ENCODE measurements around the gene LRP1B.
A peak's percentile ranks its signal among the peaks of the same experiment; 100 is the strongest.

The LRP1B gene

DNA sequence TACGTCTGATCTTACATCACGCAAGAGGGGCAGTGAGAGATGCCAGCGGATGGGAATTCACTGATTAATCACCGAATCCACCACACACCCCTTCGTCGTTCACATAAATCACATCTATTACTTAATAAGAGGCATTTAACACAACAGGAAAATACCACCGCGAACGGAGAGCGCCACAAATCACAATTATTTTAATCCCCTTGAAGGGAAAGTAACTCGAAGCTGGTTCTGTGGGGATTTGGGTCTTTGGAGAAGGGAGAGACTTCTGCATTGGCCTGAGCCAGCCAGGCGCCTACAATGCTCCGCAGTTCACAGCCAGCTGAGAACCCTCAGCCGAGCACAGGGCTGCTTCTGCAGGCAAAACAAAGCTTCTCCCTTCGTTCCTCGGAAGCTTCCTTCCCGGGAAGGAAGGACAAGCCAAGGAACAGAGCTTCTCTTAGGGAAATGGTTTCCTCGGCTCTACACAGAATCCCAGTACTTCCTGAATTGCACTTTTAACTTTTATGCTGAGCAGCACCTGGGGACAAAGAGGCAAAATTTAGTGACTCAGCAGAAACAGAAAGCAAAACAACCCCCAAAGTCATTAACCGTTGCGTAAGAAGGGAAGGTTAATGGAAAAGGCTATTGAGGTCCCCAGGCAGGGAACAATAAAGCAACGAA is at the start of gene LRP1B:
LRP1B (minus strand) TSS at position 7 of the 660 bp plus-strand sequence. CDS start 287 bp downstream, outside the sequence.
- DNase-seq = peak; percentile 47

DNA sequence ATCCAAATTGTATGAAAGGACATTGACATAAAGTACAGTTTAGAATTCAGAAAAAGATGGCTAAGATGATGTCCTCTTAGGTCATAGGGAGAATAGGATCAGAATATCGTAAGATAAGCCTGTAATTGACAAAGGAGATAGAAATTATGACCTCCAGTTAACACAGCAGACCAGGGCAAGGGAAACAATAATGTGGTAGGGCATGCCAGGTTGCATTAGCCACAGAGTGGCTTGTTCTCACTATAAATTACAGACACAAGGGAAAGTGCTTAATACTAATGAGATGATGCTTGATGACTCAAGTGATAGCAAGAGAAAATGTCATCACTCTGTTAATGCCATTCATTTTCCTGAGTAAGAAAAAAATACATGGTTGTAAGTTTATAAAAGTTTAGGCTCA is 48.9 kb upstream of the LRP1B start:
- no peak for DNase-seq

DNA sequence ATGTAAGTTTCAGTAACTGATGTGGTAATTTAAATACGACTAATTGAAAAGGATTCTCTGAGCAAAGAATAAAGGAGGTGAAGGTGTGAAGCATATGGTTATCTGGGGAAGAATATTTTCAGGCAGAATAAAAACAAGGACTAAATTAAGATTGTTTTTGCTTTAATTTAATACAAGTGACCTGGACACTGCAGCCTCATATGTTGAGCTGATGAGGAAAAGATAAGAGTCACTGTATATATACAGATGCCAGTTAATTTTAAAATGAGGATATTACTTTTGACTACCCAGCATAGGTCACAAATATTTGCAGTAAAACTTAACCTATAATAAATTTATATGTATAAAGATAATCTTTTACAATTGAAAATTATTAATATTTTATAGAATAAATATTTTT is 47.8 kb upstream of the LRP1B start:
- DNase-seq = no peak

DNA sequence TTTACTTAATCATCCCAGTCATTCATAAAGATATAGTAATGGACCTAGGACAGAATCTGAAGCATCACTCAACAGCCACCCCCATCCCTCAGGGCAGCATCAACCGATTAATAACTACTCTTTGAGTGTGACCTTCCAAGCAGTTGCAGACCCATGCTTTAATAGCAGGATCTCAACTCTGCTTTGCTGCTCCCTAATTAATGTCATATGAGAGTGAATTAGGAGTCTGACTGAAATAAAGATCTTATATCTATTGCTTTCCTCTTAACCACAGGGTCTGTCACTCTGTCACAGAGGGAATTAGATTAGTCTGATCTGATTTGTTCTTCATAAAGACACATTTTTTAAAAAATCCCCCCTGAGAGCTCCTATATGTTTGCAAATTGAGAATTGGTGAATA is 46.1 kb upstream of the LRP1B start:
- no peak for DNase-seq

DNA sequence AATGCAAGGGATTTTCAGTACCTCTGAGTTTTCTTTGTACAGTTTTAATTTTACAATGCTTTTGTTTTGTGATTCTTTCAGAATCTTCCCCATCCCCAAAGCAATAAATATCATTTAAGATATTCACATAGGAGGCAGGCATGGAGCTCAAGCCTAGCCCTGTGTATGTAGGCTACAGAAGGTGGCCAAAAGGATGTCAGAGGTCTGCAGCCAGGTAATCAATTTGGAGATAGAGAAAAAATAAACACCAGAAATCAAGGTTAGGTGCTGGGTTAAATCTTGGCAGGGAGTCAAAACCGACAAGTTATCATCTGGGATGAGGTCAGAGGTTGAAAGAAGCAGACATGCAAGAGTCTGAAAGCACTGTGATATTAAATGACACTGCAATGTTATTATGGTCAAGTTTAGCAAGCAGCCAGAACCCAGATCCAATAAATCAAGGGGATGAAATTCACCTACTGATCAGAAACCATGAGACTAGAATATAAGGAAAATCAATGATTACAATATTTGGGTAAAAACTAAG is 45.1 kb upstream of the LRP1B start:
- DNase-seq = no peak

DNA sequence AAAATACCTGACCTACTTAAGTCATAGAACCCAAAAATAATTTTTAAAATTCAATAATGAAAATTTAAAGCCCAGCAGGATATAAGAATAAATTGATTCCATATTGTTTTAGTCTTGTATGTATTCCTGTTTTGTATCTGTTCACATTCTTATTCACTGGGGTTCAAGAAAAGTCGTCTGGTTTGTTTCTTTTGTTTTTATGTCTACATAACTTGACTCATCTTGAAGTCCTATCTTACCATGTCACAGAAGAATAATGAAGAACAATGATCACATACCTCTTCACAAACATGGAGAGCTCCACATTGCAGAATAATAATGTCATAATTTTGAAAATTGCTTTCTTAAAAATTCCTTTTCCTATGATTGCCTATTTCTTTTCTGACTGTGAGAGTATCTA is 43.4 kb upstream of the LRP1B start:
- no peak for DNase-seq

DNA sequence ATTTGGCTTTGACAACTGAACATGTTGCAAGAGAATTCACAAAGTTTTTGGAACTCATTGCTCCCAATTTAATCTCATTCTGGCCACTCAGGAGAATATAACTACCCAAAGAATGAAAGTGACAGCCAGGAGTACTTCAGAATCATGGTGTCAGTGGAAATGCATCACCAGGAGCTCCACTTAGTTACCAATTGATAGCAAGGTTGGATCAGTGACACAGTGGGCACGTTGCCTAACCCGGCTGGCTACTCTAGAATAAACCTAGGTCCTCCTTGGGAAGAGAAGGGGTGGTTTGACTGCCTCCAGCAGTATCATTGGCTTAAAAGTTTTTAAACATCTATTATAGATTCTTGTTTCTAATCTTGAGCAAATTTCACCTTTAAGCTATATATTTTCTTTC is 40.0 kb upstream of the LRP1B start:
- DNase-seq = no peak

DNA sequence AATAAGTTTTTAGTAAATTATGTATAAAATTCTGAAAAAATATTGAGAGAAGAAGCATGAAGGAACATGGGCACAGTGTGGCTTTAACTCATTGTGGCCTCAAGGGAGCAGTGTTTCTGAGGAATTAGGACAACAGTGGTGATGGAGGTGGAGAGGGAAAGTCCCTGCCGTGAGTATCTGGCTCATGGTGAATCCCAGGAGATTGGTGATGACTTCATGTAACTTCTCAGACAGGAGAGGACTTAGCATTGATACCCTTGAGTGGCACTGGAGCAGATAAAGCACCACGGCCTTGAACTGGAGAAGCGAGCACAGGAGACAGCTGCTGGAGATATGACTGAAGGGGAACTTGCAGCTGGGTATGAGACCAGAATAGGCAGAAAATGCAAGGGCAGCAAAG is 35.0 kb upstream of the LRP1B start:
- no peak for DNase-seq

DNA sequence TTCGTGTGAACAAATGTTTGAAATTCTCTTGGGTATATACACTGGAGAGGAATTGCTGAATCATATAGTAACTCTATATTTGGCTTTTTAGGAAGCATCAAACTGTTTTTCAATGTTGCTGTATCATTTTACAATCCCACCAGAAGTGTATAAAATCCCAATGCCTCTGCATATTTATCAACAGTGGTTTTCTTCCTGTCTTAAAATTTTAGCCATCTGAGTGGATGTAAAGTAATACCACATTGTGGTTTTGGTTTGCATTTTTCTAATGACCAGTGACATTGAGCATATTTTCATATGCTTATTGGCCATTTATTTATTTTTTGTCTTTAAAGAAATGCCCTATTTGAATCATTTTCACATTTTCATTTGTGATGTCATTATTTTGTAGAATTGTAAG is 22.8 kb upstream of the LRP1B start:
- no peak for DNase-seq

DNA sequence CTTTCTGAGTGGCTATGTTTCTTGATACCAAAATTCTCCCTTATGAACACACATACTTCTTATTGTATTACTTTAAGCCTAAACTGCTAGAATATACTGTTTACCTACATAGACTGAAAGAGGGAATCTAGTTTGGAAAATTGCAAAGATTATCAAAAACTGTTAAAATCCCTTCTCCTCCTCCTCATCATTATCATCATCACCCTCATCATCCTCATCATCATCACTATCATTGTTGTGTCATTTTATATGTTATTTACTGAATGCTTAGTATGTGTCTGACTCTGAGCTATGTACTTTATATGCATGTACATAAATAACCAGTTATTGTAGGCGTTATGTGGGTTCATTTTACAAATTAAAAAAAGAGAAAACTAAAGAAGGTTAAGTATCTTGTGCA is 19.6 kb upstream of the LRP1B start:
- no peak for DNase-seq

DNA sequence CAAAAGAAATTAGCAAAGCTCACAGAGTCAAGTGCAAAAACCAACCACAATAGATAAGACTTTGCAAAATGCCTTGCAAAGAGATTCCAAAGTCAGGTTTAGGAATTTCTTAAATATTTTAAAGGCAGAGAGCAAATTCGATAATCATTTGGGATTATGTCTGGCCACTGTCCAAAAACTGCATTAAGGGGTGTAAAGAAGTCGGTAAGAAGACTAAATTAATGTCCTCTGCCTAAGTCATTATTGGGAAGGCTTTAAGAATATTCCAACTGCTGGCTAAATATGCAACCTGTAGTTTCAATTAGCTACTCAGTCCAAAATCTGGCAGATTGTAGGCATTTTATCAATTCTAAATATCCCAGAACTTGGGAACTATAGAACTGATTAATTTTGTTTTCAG is 13.7 kb upstream of the LRP1B start:
- DNase-seq = no peak

DNA sequence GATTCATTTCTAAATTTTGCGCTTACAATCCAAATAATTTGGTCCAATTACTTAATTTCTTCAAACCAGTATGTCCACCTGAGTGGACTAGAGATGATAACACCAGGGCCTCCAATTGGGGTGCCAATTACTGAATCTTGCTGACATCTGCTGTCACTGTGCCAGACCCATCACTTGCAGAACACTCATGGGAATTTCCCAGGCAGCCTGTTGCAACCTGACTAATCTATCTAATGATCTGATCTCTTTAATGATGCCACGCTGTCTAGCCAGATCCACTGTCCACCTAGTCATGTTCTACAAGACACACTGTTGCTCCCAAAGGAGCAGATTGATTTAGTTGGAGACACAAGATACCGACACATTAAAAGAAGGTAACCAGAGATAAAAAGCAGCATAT is 11.8 kb upstream of the LRP1B start:
- no peak for DNase-seq

DNA sequence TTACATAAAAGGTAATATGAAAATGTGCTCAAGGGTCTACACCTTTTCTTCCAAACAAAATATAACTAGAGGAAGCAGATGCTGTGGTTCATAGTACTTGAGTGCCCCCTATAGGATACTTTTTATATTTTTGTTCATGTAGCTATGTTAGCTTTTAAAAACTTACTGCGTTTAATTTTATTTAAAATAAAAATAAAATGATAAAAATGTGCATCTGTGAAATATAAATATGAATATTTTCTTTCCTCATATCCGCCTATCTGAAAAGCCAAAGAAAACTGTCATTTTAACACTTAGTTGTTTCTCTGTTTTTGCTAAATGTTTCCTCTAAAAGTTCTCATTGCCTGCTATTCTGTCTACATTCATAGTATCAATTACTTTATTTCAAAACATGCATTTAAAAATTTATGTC is 9.6 kb upstream of the LRP1B start:
- DNase-seq = no peak

DNA sequence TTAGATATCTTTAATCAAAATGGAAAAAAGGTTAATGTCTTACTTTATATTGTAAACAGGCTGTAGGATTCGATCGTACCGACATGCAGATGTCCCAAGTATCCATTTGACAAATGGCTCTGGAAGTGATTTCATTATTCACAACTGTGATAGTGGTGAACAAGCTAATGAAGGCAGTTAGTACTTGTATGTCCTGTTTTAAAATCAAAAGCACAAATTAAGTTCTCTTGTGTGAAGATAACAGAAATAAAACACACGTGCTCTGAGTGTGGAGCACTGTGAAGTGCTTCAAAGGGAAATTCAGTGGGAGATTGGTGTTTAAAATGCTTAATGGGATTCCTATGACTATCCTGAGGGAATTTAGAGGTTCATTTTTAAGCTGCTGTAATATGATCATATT is 8.6 kb upstream of the LRP1B start:
- no peak for DNase-seq

DNA sequence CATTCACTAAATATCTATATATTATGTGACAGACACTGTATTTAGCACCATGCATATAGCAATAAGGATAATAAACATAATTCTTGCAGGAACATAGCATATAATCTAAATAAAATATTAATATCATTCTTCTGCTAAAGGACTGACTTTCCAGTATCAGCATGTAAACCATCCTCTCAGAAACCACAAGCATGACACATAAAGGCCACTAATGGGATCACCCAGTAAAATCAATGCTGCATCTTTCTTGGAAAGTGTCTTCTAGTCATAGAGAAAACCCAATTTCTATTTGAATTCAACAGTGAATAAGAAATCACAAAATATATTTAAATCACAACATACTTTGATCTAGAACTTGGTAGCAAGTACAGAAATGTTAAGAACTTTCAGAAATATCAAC is 5.8 kb upstream of the LRP1B start:
- DNase-seq = no peak

DNA sequence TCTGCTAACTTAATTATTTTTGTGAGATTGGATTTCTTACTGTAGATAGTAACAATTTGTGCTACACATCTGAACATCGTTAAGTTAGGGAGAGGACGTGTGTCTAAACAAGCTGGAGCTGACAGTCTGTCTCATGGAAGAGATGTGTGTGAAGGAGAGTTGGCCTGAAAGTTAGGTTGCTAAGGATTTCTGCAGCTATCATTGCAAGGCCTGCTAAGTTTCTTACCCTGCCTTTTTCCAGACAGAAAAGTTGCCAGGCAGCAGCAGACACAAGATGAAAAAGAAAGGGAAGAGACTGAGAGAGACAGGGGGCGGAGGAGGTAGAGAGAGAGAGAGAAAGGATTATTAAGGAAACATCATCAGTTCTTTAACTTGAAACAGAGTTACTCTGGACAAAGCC is 4.1 kb upstream of the LRP1B start:
- no peak for DNase-seq

DNA sequence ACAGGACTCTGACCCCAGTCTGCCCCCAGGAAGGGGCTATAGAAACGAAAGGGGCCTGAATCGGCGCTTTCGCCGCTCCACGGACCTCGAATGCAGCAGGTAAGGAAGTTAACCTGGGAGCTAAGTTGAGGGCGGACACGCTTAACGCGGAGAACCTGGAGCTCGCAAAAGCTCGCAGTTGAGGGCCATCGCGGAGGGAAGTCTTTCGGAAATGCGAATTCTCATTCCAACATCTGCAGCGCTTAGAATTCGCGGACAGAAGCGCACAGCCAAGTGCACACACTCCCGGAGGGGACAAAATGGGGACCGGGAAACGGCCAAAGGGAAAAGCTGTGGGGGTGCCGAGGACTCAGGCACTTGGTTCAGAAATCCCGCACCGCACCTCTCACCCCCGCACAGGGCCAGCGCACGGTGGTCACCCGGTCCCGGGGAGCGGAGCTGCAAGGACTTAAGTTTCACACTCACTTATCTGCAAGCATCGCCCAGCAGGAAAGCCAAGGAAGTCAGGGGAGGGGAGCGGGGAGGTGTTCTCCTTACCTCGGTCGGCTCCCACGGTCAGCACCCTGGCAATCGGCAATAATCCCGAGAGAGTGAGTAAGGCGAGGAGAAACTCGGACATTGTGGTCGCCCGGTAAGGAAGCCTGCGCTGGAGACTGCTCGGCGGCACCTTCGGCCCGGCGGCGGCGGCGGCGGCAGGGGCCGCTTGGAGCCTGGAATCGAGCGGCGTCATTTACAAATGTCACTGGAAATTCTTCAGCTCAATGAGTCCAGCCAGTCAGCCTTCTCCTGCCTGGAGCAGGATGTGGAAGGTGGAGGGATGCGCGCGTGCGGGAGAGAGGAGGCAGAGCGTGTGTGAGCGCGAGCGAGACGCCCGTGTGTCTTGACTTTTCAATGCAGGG is 456 bp downstream of the LRP1B start:
- peak; percentile 79 for DNase-seq

DNA sequence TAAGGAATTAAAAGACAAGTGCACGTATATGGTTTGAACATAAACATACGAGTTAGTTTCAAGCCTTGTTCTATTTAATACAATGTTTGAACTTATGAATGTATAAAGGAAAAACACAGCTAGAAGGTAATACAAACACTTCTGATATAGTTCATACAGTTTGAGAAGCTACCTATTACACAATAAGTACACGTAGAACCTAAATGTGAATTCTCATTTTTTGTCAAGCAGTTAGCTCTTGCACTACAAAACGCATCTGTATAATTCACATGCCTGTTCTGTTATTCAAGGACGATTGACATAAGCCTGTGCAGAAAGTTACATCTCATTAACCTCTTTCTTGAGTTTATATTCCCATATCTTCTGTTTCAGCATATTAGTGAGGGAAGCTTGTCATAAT is 2.7 kb downstream of the LRP1B start:
- DNase-seq = no peak

DNA sequence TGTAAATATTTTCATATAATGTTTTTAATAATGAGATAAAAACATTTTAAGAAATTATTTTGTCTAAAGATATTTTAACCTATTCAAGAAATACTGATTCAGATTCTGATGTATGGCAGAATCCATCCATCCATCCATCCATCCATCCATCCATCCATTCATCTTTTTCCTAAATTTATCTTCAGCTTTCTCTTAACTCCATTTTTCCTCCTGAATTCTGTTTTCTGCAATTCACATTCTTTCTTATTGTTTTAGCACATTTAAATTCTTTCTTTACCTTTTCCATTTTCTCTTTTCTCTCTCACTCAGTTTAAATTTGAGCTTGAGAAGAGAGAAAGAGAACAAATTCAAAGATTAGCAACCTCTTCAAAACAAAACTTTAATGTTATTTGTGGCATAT is 3.6 kb downstream of the LRP1B start:
- DNase-seq = no peak

DNA sequence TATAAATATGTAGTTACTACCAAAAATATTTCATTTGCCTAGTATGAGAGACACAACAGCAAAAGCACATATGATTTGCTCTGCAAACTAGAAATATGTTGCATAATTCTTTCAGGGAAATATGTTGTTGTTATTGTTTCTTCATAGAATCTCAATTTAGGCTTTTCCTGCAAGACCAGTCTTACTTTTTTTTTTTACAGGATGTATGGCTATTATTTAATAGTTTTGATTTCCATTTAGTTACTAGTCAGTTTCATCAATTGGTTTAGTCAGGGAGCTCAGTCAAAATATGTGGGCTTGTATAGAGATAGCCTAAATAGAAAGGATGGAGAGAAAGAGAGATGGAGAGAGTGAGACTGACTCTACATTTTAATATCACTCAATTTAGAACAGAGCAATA is 6.1 kb downstream of the LRP1B start:
- no peak for DNase-seq

DNA sequence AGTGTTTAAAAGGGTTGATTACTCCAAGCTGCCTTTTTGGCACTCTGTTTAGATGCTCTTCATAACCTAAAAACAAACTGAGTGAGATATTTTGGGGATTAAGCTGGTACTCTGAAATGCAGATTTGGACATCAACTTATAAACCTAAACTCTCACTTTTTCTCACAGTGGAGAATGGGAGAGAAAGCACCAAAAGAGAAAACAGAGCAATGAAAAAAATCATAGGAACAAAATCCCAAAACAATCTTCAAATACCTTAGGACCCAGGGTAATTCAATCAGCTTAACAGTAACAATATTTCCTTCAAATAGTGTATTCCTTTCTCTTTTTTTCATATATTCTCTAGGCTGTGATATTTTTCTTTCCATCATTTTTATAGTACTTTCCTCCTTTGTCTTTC is 11.5 kb downstream of the LRP1B start:
- no peak for DNase-seq

DNA sequence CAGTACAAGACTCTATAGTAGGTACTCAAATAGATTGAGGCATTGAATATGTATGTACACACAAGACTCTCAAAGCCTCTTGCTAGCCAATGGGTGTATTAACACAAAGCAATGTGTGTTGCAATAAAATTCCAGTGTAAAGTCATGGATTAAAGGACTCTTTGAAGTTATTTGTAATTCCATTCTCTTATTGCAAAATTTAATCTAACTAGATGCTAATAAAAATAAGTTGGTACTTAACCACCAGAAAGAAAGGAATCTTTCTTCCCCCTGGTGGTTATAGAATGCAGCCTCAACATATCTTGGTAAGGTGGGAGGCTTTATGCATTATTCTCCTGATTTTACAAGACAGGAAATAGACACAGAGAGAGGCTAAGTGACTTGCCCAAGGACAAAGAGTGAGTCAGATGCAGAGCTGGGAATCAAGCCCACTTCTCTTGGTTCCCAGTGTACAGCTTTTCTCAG is 18.0 kb downstream of the LRP1B start:
- no peak for DNase-seq

DNA sequence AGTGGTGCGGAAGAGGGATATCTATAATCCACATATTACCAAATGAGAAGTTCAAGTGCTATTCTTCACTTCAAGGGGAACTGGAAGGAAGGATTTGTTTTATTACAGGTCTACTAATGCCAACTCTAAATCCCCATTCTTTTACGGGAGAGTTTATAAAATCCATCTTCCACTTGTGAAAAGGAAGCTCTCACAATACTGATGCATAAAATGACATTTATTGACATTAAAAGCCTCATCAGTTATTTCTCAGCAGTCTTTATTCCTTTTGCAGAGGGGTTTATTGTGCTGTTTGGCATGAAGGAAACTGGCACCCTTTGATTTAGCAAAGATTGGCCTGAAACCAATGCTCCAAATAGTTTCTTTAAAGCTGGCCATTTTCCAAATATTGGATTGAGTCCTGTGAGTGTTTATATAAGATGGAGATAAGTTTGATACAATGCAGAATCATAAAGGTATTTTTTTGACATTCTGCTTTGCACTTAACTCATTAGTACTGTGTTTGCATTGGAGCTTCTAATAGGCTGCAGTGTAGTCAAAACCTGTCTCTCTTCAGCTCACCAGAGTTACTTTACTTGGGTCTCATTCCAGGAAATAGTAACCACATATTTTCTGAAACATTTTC is 26.6 kb downstream of the LRP1B start:
- DNase-seq = no peak

DNA sequence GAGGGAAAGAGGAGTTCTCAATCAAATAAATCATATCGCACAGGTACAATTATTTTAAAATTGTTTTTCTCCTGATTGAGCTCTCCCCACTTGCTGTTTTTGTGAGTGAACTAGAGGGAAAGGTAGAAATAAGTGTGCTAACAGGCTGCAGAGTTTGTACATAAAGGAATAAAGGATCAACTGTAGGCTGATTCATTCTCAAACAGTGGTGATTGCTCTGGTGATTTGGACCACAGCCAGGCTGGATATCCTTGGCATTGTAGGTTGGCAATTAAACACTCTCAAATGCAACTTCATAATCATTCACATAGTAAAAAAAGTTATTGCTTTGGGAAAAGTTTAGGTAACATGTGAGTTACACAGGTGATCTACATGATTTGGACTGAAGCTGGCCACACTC is 29.8 kb downstream of the LRP1B start:
- DNase-seq = no peak

Measured in left hindlimb (tissue), 1 donor.